Fibroblast of peridontal ligament (primary cell): ENCODE results near the gene OCA2.
"Not testable (repeated sequence)": the region's sequence is repeated elsewhere in the genome, so short reads cannot be mapped to it uniquely, and the experiment has no call there.

Source experiments
- DNase-seq: peaks from one replicate; pipeline ENCODE4 v3.0.0-alpha.2; 2010; ENCODE audit errors: extremely low read depth

The OCA2 gene

DNA sequence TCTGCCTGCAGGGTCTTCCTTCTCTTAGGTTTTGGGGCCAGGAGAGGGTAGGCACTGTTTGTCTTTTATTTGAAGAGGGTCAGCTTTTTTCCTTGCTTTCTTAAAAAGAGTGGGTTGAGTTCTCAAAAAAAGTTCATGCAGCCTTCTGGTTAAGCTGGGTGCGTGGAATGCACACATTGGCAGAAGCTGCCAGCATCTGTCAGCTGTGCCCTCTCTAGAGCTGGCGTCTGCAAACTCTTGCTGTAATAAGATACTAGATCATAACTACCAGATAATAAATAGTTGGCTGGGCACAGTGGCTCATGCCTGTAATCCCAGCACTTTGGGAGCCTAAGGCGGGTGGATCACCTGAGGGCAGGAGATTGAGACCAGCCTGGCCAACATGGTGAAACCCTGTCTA, 373.4 kb downstream of the OCA2 start:
- DNase-seq, result no peak

DNA sequence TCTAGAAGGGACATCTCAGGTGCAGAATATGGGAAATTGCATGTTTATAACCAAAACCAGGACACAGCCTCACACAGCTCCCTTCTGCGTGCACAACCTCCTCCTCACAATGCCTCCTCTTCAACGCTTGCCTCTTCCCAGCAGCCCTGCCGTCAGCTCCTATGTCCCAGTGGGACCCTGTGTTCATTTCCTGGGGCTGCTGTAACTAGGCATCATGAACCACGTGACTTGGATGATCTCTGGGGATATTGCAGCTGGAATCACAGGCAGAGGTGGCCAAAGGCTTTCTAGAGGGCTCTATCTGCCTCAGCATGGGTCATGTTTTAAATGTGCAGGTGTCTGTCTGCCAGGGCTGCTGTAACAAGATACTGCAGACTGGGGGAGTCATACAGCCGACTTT, 375.3 kb downstream of the OCA2 start:
- no peak for DNase-seq

DNA sequence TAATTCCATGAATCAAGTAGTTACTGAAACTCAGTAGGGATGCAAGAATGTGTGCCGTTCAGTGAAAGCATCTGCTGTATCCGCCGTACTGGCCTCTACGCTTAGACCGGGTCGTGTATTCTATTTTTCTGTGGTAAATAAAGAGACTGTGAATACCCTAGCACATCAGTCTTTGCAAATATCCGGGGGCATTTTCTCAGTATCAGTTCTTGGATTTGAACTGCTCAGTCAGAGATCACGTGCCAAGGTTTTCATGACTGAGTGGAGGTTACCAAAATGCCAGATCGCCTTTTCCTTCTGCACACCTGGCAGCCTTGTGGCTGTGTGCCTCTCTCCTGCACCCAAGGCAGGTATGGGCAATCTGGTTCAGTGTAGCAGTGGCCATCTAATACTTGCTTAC, 377.0 kb downstream of the OCA2 start:
- no peak for DNase-seq

DNA sequence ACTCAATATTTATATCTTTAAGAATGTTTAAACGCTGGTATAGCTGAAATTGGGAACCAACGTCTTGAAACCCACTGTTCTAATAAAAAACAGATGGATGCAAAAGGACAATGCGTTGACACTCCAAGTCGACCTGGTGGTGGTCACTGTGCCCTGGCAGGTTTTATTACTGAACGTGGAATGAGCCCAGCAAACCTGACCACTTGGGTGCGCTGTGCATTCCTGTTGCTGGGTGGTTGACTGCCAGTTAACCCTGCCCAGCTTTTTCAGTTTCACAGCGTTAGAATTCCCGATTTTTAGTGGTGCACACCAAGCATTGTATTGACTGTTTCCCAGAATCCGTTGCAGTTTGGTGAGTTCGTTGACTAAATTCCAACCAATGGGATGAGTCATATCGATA, 384.4 kb downstream of the OCA2 start:
- no peak for DNase-seq

DNA sequence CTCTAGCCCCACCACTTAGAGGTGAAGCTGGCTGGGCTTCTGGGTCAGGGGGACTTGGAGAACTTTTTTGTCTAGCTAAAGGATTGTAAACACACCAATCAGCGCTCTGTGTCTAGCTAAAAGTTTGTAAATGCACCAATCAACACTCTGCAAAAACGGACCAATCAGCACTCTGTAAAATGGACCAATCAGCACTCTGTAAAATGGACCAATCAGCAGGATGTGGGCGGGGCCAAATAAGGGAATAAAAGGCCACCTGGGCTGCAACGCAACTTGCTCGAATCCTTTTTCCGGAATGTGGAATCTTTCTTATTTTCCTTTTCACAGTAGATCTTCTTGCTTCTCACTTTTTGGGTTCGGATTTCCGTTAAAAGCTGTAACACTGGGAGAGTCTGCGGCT, 385.3 kb downstream of the OCA2 start:
- DNase-seq, result not testable (repeated sequence)

DNA sequence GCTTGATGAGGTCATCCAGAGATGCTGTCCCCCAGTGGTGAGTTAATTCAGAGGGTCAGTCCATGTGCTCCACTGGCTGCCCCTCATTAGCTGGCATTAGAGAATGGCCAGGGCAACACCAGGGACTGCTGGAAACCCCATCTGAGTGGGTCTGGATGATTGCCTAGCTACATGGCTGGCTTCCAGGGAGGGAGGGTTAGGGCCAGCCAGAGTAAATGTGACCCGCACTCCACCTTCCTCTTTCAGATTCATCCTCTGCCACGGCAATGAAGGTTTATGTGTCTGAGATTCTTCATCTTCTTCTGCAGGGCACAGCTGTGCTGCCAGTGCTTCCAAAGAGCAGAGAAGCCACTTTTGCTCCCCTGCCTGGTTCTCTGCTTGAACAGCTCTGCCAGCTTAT, 391.9 kb downstream of the OCA2 start:
- DNase-seq, result no peak

DNA sequence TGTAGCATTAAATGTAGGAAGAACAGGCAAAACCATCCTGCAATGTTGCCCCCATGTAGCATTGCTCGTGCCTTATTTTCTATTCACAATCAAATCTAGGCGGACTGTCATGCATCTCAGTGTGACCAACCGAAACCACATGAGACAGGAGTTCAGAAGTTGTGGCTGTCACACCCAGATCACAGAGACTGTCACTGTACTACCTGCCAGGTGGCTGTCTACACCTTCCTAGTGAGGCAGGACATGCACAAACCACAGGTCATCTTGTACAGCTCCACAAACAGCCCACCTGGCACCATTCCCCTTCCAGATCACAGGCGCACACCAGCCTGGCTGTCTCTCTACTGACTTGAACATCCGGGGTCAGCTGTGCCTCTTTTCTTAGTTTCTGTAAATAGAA, 392.8 kb downstream of the OCA2 start:
- no peak for DNase-seq

DNA sequence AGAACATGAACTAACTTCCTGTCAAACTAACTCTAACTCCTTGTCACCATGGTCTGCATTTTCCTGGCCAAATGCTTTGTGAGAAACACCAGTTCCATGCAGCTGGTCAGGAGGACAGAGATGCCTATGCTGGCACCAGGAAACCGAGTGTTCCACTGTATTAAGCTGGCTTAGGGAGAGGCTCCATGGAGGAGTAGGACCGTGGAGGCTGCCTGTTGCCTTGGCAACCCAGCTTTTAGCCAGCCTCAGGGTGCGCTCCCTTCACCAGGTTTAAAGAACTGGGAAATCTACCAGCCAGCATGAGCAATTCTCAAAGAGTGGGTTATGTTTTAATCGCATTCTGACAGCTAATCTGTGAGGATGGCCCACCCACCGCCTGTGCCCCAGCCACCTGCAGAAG, 394.1 kb downstream of the OCA2 start:
- DNase-seq, result no peak
